ENCODE results near the gene NLGN1.
"Not testable (repeated sequence)": the region's sequence is repeated elsewhere in the genome, so short reads cannot be mapped to it uniquely, and the experiment has no call there.

The NLGN1 gene

GRCh38 chr3:173397161-173398110 is at the start of gene NLGN1:
Gene NLGN1 (plus strand): TSS chr3:173397744.
- Histone ChIP-seq H3K4me3 (ENCODE audit: low read depth, low read length) (peak within 1 kb of the TSS; percentile 97), H3K27me3 (ENCODE audit: control insufficient read depth, insufficient read depth, low read length) (peaks cover 35% of the 10 kb centered on the region), H3K9ac (ENCODE audit: low read length) (peak within 1 kb of the TSS; percentile 61), H3K4me1 (ENCODE audit: control insufficient read depth, insufficient read depth, low read length) (peaks cover 7% of the 10 kb centered on the region; the same call in 1 of the 2 replicates), H3K27ac (ENCODE audit: low read depth, low read length) (no peak within 1 kb of the TSS; the same call in 1 of the 2 replicates), H3K36me3 (ENCODE audit: control insufficient read depth, insufficient read depth, low read length) (no peaks in the 10 kb centered on the region), H3K9me3 (ENCODE audit: control insufficient read depth, insufficient read depth, low read depth, low read length) (no peaks in the 10 kb centered on the region)

DNA sequence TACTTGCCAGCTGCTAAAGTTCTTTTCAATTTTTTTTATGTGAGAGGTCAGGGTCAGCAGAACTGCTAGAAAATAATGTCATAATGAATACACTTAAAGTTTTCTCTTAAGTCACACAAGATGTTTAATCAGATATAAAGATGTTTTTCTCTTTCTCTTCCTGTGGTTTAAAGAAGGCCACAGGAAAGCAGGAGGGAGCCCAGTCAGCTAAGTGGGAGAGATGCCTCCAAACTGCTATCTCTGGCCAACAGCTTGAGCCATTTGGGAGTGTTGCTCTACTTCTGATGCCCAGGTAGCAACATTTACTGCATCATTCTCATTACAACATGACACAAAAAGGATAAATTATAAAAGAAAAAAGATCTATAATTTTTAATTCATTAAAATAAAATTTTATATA is 45.7 kb upstream of the NLGN1 start:
- H3K4me3 ChIP-seq (ENCODE audit: low read depth, low read length), result no peak overlapping the region
- peaks cover 12% of the 10 kb centered on the region for H3K4me1 ChIP-seq (ENCODE audit: control insufficient read depth, insufficient read depth, low read length)
- no peaks in the 10 kb centered on the region for H3K9me3 ChIP-seq (ENCODE audit: control insufficient read depth, insufficient read depth, low read depth, low read length)
- H3K36me3 ChIP-seq (ENCODE audit: control insufficient read depth, insufficient read depth, low read length), result no peaks in the 10 kb centered on the region; the same call in 1 of the 2 replicates
- H3K27ac ChIP-seq (ENCODE audit: low read depth, low read length), result no peak overlapping the region
- no peaks in the 10 kb centered on the region for H3K27me3 ChIP-seq (ENCODE audit: control insufficient read depth, insufficient read depth, low read length)
- H3K9ac ChIP-seq (ENCODE audit: low read length), result no peak overlapping the region

DNA sequence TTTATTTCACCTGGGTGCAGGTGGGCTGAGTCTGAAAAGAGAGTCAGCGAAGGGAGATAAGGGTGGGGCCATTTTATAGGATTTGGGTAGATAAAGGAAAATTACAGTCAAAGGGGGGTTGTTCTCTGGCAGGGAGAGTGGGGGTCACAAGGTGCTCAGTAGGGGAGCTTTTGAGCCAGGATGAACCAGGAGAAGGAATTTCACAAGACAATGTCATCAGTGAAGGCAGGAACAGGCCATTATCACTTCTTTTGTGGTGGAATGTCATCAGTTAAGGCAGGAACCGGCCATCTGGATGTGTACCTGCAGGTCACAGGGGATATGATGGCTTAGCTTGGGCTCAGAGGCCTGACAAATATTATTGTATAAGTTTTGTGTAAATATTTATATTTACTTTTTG is 44.4 kb upstream of the NLGN1 start:
- not testable (repeated sequence) for H3K9ac ChIP-seq (ENCODE audit: low read length); H3K9me3 ChIP-seq (ENCODE audit: control insufficient read depth, insufficient read depth, low read depth, low read length)

GRCh38 chr3:173354124-173354523 is 43.4 kb upstream of the NLGN1 start:
- H3K36me3 ChIP-seq (ENCODE audit: control insufficient read depth, insufficient read depth, low read length), result no peaks in the 10 kb centered on the region; the same call in 1 of the 2 replicates
- H3K27me3 ChIP-seq (ENCODE audit: control insufficient read depth, insufficient read depth, low read length), result no peaks in the 10 kb centered on the region
- H3K4me1 ChIP-seq (ENCODE audit: control insufficient read depth, insufficient read depth, low read length), result peaks cover 12% of the 10 kb centered on the region
- no peak overlapping the region; the same call in 1 of the 2 replicates for H3K27ac ChIP-seq (ENCODE audit: low read depth, low read length)
- H3K4me3 ChIP-seq (ENCODE audit: low read depth, low read length), result no peak overlapping the region
- H3K9ac ChIP-seq (ENCODE audit: low read length), result no peak overlapping the region
- H3K9me3 ChIP-seq (ENCODE audit: control insufficient read depth, insufficient read depth, low read depth, low read length), result no peaks in the 10 kb centered on the region

More for the DNA sequence above, 44.4 kb upstream of the NLGN1 start:
- not testable (repeated sequence) for H3K27me3 ChIP-seq (ENCODE audit: control insufficient read depth, insufficient read depth, low read length); H3K36me3 ChIP-seq (ENCODE audit: control insufficient read depth, insufficient read depth, low read length); H3K4me3 ChIP-seq (ENCODE audit: low read depth, low read length)
- Histone ChIP-seq H3K4me1 (ENCODE audit: control insufficient read depth, insufficient read depth, low read length) (peaks cover 12% of the 10 kb centered on the region), H3K27ac (ENCODE audit: low read depth, low read length) (peak overlapping the region; percentile 90; the same call in 1 of the 2 replicates)

DNA sequence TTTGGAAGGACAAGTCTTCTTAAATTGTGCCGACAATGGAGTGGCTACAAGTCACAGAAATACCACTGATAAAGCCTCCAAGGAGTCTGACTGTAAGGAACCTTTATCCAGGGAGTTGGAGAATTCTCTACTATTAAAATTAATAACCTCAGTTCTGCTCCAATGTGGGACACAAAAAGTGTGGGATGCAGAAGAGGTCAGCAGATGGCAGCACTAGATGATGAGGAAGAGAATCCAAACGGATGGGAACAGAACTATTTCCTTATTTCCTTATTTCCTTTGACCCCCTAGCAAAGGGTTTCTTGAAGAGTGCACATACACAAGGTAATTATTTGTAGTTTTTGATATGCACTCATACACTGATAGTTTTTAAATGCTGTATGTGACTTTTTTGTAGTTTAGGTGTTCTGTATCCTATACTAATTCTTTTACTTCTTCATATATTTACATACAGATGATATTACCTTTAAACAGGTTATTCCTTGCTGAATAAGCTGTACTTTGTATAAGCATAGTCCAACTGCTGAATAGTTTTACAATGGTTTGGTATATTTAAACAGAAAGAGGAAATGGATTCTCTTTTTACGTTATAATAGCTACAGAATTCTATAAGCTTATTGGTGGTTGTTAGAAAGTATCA is 25.6 kb upstream of the NLGN1 start:
- H3K36me3 ChIP-seq (ENCODE audit: control insufficient read depth, insufficient read depth, low read length), result no peaks in the 10 kb centered on the region
- 0 out of 2 replicates have a peak, but pooled peaks cover 4% of the 10 kb centered on the region for H3K4me1 ChIP-seq (ENCODE audit: control insufficient read depth, insufficient read depth, low read length)
- no peaks in the 10 kb centered on the region for H3K9me3 ChIP-seq (ENCODE audit: control insufficient read depth, insufficient read depth, low read depth, low read length)
- no peak overlapping the region for H3K9ac ChIP-seq (ENCODE audit: low read length)
- no peak overlapping the region for H3K27ac ChIP-seq (ENCODE audit: low read depth, low read length)
- no peak overlapping the region for H3K4me3 ChIP-seq (ENCODE audit: low read depth, low read length)
- no peaks in the 10 kb centered on the region for H3K27me3 ChIP-seq (ENCODE audit: control insufficient read depth, insufficient read depth, low read length)

DNA sequence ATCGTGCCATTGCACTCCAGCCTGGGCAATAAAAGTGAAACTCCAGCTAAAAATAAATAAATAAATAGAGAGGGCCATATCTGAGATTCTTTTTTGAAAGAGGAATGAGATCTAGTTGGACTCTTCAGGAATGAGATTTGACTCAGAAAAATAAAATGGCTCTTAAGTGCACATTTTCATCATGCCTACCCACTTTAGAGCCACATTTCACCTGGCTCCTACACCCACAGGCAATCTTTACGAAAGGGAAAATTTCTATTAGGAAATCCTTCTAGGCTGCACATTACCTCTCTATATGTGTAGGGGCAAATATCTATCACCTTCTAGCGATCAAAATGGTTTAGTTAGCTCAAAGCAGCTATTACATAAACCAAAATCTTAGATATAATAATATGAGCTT is 16.9 kb upstream of the NLGN1 start:
- Histone ChIP-seq H3K36me3 (ENCODE audit: control insufficient read depth, insufficient read depth, low read length) (no peaks in the 10 kb centered on the region), H3K27me3 (ENCODE audit: control insufficient read depth, insufficient read depth, low read length) (no peaks in the 10 kb centered on the region), H3K4me1 (ENCODE audit: control insufficient read depth, insufficient read depth, low read length) (no peaks in the 10 kb centered on the region), H3K27ac (ENCODE audit: low read depth, low read length) (no peak overlapping the region), H3K9me3 (ENCODE audit: control insufficient read depth, insufficient read depth, low read depth, low read length) (no peaks in the 10 kb centered on the region), H3K9ac (ENCODE audit: low read length) (no peak overlapping the region), H3K4me3 (ENCODE audit: low read depth, low read length) (no peak overlapping the region)

GRCh38 chr3:173381936-173382335 is 15.6 kb upstream of the NLGN1 start:
- H3K4me3 ChIP-seq (ENCODE audit: low read depth, low read length); H3K4me1 ChIP-seq (ENCODE audit: control insufficient read depth, insufficient read depth, low read length); H3K27me3 ChIP-seq (ENCODE audit: control insufficient read depth, insufficient read depth, low read length); H3K27ac ChIP-seq (ENCODE audit: low read depth, low read length); H3K36me3 ChIP-seq (ENCODE audit: control insufficient read depth, insufficient read depth, low read length); H3K9ac ChIP-seq (ENCODE audit: low read length); H3K9me3 ChIP-seq (ENCODE audit: control insufficient read depth, insufficient read depth, low read depth, low read length): not testable (repeated sequence)

DNA sequence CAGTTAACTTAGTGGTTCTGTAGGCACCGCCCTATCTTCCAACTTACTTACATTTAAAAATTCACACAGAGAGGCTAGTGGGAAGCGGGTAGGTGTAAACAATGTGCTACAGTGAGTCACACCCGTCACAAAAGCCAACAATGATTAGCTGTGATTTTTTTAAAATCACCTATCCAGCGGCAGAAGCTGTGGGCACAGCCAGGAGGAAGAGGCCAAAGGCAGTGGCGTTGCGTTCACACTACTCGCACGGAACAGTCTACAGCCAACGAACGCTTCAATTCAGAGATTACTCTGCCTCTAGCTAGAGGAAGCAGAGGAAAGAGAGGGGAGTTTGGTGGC is 2.5 kb upstream of the NLGN1 start:
- Histone ChIP-seq H3K4me3 (ENCODE audit: low read depth, low read length) (peak overlapping the region; percentile 97), H3K27me3 (ENCODE audit: control insufficient read depth, insufficient read depth, low read length) (peaks cover 35% of the 10 kb centered on the region), H3K27ac (ENCODE audit: low read depth, low read length) (peak overlapping the region; percentile 4; the same call in 1 of the 2 replicates), H3K9ac (ENCODE audit: low read length) (peak overlapping the region; percentile 70), H3K36me3 (ENCODE audit: control insufficient read depth, insufficient read depth, low read length) (no peaks in the 10 kb centered on the region), H3K4me1 (ENCODE audit: control insufficient read depth, insufficient read depth, low read length) (peaks cover 7% of the 10 kb centered on the region; the same call in 1 of the 2 replicates), H3K9me3 (ENCODE audit: control insufficient read depth, insufficient read depth, low read depth, low read length) (no peaks in the 10 kb centered on the region)

GRCh38 chr3:173395412-173396181 is 1.9 kb upstream of the NLGN1 start:
- Histone ChIP-seq H3K36me3 (ENCODE audit: control insufficient read depth, insufficient read depth, low read length) (no peaks in the 10 kb centered on the region), H3K4me3 (ENCODE audit: low read depth, low read length) (peak overlapping the region; percentile 97), H3K9ac (ENCODE audit: low read length) (peak overlapping the region; percentile 70), H3K27ac (ENCODE audit: low read depth, low read length) (peak overlapping the region; percentile 4; the same call in 1 of the 2 replicates), H3K9me3 (ENCODE audit: control insufficient read depth, insufficient read depth, low read depth, low read length) (no peaks in the 10 kb centered on the region), H3K4me1 (ENCODE audit: control insufficient read depth, insufficient read depth, low read length) (peaks cover 7% of the 10 kb centered on the region; the same call in 1 of the 2 replicates), H3K27me3 (ENCODE audit: control insufficient read depth, insufficient read depth, low read length) (peaks cover 35% of the 10 kb centered on the region)

GRCh38 chr3:173396191-173397041 is 1.1 kb upstream of the NLGN1 start:
- H3K27ac ChIP-seq (ENCODE audit: low read depth, low read length), result no peak overlapping the region
- H3K4me3 ChIP-seq (ENCODE audit: low read depth, low read length), result peak overlapping the region; percentile 97
- H3K36me3 ChIP-seq (ENCODE audit: control insufficient read depth, insufficient read depth, low read length), result no peaks in the 10 kb centered on the region
- H3K4me1 ChIP-seq (ENCODE audit: control insufficient read depth, insufficient read depth, low read length), result peaks cover 7% of the 10 kb centered on the region; the same call in 1 of the 2 replicates
- peaks cover 35% of the 10 kb centered on the region for H3K27me3 ChIP-seq (ENCODE audit: control insufficient read depth, insufficient read depth, low read length)
- H3K9ac ChIP-seq (ENCODE audit: low read length), result peak overlapping the region; percentile 57
- H3K9me3 ChIP-seq (ENCODE audit: control insufficient read depth, insufficient read depth, low read depth, low read length), result no peaks in the 10 kb centered on the region

Measured in HUES6 (cell line).